Psoas muscle (tissue), 8 donors: ENCODE measurements around the gene FBXW2. TPM values are rescaled to one million over a fixed set of nuclear protein-coding genes. Genes with fewer than 3 reads are reported as not detected.

Source experiments
- ATAC-seq, 4 donors: fragments of 200-7000 bp; cut with Tn5 transposase; one replicate each; pipeline ENCODE4 v1.9.1; 2020; ENCODE audit warnings: moderate library complexity in 3 of 4, mild to moderate bottlenecking in 2 of 4
- DNase-seq, 2 donors: peaks; one replicate each; pipeline ENCODE4 v3.0.0-alpha.2; 2020
- H3K27ac ChIP-seq: fragments of 200-600 bp; one replicate; pipeline ENCODE4 v1.8.0; 2022
- H3K27me3 ChIP-seq, 3 donors: fragments of 200-600 bp in 1 of 3; one replicate each; pipeline versions ENCODE4 v1.6.1 to v1.8.0; 2013 to 2022; ENCODE audit warnings: low read length in 2 of 3, mild to moderate bottlenecking in 2 of 3, moderate library complexity in 1 of 3; ENCODE audit not compliant: insufficient read depth in 3 of 3
- H3K36me3 ChIP-seq, 2 donors: fragments of 200-600 bp in 1 of 2; one replicate each; pipeline versions ENCODE4 v1.6.1 to v1.8.0; 2013 to 2022; ENCODE audit warnings: low read depth in 1 of 2, mild to moderate bottlenecking in 1 of 2, moderate library complexity in 1 of 2; ENCODE audit not compliant: insufficient read depth in 1 of 2
- H3K4me1 ChIP-seq: fragments of 200-600 bp; one replicate; pipeline ENCODE4 v1.8.0; 2022
- H3K4me3 ChIP-seq: fragments of 200-600 bp; one replicate; pipeline ENCODE4 v1.8.0; 2022; ENCODE audit warnings: mild to moderate bottlenecking
- H3K9me3 ChIP-seq: fragments of 200-600 bp; one replicate; pipeline ENCODE4 v1.8.0; 2022
- CTCF ChIP-seq: fragments of 200-600 bp; IDR thresholded peaks from one replicate; pipeline ENCODE4 v1.8.0; 2022; ENCODE audit warnings: antibody characterized with exemption
- whole genome bisulfite sequencing, 3 donors: extraction: QIAGEN DNeasy Blood & Tissue Kit; methylation state at CpG; one replicate each; pipeline versions ENCODE4 v1.1.6 to v1.1.7; 2013; 5-methylcytosine and 5-hydroxymethylcytosine counted together
- intact Hi-C, 2 donors: fragments of 100-400 bp; cut with DNase I; formaldehyde crosslinking; loops; one replicate each; pipeline versions ENCODE4 v1.11.0 to v1.14.2; 2022
- polyA plus RNA-seq, 3 donors: library from polyadenylated mRNA; stranded (reverse); fragments of 200-250 nt; gene quantifications; one replicate each; pipeline ENCODE4 v1.2.3, GENCODE V29; 2013
- total RNA-seq, 4 donors: library from RNA; stranded (reverse); fragmentation: NEBNext Ultra II Directional in 2 of 4; extraction: Animal tissue kit (Norgen Biotek cat#: 25700) in 2 of 4; gene quantifications; one replicate each; pipeline versions ENCODE4 v1.2.1 to v1.2.4, GENCODE V29; 2021 to 2023
- donor health status: healthy with polysubstance abuse.
- donor health status: DM: no; HTN: no; CAD: no; lungs with moderate emphysema.
- donor health status: Bipolar disorder and iron deficiency.
- donor health status: healthy.
- donor health status: DM: yes; HTN: yes; CAD: no.
- donor health status: DM: no; HTN: no; CAD: no.
- donor health status: DM: no; HTN: no; CAD: no.
- donor health status: DM: yes; HTN: yes; CAD: no.

The FBXW2 gene
- total and polyA plus RNA-seq, 7 donors: 8.0 to 36.8 (median 25.3) TPM

- TF ChIP-seq CTCF: no peak
- DNase-seq (no peak), ATAC-seq (no peak)
- H3K4me3 ChIP-seq: no peak overlapping the region
- H3K9me3 ChIP-seq: no peaks in the 10 kb centered on the region
- intact Hi-C loops: no loop called here
- no peaks in the 10 kb centered on the region for H3K27me3 ChIP-seq
- 95 to 98% (median 98%) methylated on average over 5 of the region's 5 CpGs for WGBS, 3 donors
- no peaks in the 10 kb centered on the region for H3K4me1 ChIP-seq
- H3K36me3 ChIP-seq: peaks cover 13 to 90% of the 10 kb centered on the region in 2 donors
- no peak overlapping the region for H3K27ac ChIP-seq
Observed at GRCh38 chr9:120775859-120776258, 17.4 kb downstream of the FBXW2 start.

- no peaks in the 10 kb centered on the region for H3K9me3 ChIP-seq
- ATAC-seq (peak in 2 of 4 donors; percentile 48 to 50), DNase-seq (no peak)
- TF ChIP-seq CTCF: no peak
- H3K36me3 ChIP-seq: peaks cover 17 to 93% of the 10 kb centered on the region in 2 donors
- intact Hi-C loops: no loop called here
- H3K4me1 ChIP-seq: no peaks in the 10 kb centered on the region
- H3K27ac ChIP-seq: no peak overlapping the region
- WGBS, 3 donors: 58 to 64% (median 58%) methylated on average over 4 of the region's 4 CpGs
- H3K4me3 ChIP-seq: no peak overlapping the region
- H3K27me3 ChIP-seq: no peaks in the 10 kb centered on the region
Observed at GRCh38 chr9:120774719-120775118, 18.5 kb downstream of the FBXW2 start.

GRCh38 chr9:120773256-120773655 is 20.0 kb downstream of the FBXW2 start:
- ATAC-seq (no peak), DNase-seq (no peak)
- no peak for TF ChIP-seq CTCF
- Histone ChIP-seq H3K9me3 (no peaks in the 10 kb centered on the region), H3K36me3 (peaks cover 19 to 100% of the 10 kb centered on the region in 2 donors), H3K27me3 (no peaks in the 10 kb centered on the region), H3K4me3 (no peak overlapping the region), H3K27ac (no peak overlapping the region), H3K4me1 (no peaks in the 10 kb centered on the region)
- 85 to 97% (median 85%) methylated on average over 3 of the region's 3 CpGs for WGBS, 3 donors
- intact Hi-C loops: no loop called here

DNA sequence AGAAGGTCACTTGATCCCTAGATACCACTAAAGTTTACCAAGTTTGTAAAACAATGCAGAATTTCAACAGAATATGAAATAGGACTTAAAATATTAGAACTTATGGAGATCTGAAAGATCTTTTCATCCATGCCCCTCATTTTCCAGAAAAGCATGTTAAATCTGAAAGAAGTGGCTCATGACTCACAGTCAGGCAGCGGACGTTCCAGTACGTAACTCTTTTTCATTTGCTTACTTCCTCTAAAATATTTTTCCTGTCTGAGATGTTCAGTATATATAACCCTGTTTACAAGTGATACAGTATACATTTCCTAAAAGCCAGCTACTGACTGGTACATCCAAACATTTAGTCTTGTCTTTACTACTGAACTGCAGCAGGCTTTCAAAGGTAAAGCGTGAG is 22.3 kb downstream of the FBXW2 start:
- no peaks in the 10 kb centered on the region for H3K27me3 ChIP-seq
- ATAC-seq (no peak), DNase-seq (no peak)
- H3K27ac ChIP-seq: no peak overlapping the region
- H3K36me3 ChIP-seq: peaks cover 28 to 99% of the 10 kb centered on the region in 2 donors
- no peaks in the 10 kb centered on the region for H3K4me1 ChIP-seq
- no peak overlapping the region for H3K4me3 ChIP-seq
- 94 to 97% (median 95%) methylated on average over 4 of the region's 4 CpGs for WGBS, 3 donors
- H3K9me3 ChIP-seq: no peaks in the 10 kb centered on the region
- intact Hi-C loops: no loop called here
- TF ChIP-seq CTCF: no peak

GRCh38 chr9:120768886-120769285 is 24.3 kb downstream of the FBXW2 start:
- H3K9me3 ChIP-seq: no peaks in the 10 kb centered on the region
- no peaks in the 10 kb centered on the region for H3K27me3 ChIP-seq

More at GRCh38 chr9:120768886-120769285, 24.3 kb downstream of the FBXW2 start:
- 86 to 100% (median 97%) methylated on average over 1 of the region's 1 CpG for WGBS, 3 donors
- Histone ChIP-seq H3K4me3 (no peak overlapping the region), H3K36me3 (peaks cover 24 to 99% of the 10 kb centered on the region in 2 donors), H3K27ac (no peak overlapping the region), H3K4me1 (no peaks in the 10 kb centered on the region)
- TF ChIP-seq CTCF: no peak
- intact Hi-C loops: no loop called here
- no peak for DNase-seq
- no peak for ATAC-seq
